Stimulated activated CD8-positive, alpha-beta memory T cell treated with anti-CD3 and anti-CD28 coated beads, Interleukin-15, amount 100 ng/mL, for 4 hours (primary cell): ENCODE measurements around the gene FGR.

Source experiments
- DNase-seq, 2 donors: peaks; one replicate each; pipeline ENCODE4 v3.0.0-alpha.2; 2020; ENCODE audit warnings: low read depth in 2 of 2

The FGR gene

DNA sequence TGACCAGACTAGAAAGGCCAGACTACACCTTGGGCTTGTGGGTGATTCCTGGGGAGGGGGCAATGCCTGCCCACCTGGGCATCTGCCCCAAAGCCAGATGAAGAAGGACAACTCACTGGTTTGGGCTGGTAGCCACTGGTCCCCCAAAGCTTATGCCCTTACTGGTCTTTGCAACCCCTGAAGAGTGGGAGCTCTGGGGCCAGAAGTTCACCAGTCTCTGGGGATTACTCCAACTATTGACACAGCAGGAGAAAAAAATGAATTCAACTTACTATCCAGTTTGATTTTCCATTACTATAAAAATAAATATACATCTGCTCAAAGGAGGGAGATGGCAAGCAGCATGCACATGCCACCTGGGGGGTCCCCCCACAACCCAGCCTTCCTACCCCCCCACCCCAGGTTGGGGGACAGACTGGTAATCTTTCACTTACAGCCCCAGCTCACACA is 33.6 kb downstream of the FGR start:
- no peak for DNase-seq

DNA sequence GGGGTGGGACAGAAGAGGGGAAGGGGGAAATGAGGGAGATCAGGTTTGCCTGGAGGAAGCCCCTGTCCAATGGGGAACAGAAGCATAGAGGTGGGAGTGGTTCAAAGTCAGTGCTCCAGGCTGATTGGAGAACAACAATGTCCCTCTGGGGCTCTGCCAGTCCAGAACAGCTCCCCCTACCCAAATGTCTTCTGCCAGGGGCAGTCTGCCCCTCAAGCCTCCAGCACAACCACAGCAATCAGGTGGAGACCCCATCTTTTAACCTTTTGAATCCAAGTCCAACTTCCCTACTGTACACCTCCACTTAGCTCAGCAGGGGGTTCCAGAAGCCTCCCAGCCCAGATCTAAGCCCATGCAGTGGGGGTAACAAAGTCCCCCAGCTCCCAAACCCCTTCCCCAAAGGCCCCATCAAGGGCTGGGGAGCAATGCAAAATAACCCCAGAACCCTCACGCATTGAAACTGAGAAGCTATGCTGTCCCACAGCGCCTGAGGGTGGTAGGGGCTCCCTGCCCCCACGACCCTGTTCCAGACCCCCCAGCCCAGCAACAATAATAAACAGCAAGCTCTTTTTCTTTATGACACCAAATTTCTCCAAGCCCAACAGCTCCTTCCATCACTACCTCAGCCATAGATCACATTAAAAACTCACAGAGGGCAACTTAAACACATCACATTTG is 34.3 kb downstream of the FGR start:
- DNase-seq, result no peak

DNA sequence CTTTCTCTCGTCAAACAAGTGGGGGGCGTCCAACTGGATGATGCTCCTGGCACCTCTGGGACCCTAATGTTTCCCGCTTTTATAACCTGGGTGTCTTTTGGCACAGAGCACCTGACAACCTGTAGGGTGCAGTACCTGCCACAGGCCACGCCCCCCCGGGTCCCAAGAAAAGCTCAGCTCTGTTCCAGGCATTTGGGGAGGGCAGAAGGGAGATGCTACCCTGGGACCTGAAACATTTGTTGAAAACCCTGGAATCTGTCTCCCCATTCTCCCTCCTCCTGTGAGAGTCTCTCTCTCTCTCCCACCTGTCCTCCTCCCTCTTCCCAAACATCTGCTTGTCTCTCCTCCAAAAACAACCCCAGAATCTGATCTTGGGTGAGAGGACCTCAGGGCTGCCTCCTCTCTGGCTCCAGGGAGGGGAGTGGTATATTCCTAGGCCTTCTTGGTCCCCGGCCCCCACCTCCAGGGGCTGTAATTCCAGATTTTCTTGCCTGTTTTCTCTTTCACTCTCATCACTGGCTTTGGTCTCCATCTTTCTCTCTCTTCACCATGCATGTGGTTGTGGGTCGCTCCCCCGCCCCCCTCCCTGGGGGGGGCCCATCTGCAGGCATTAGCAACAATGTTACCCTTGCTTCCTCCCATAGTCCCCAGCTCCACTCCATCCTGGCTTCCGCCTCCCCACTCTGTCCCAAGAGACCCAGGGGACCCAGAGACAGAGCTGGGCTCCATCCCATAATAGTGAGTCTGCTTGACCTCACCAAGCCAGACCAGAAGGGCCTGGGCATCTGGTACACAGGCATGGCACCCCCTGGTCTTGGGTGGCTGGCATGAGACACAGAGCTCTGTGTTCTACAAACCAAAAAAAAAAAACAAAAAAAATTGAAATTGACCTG is 35.1 kb downstream of the FGR start:
- no peak for DNase-seq

DNA sequence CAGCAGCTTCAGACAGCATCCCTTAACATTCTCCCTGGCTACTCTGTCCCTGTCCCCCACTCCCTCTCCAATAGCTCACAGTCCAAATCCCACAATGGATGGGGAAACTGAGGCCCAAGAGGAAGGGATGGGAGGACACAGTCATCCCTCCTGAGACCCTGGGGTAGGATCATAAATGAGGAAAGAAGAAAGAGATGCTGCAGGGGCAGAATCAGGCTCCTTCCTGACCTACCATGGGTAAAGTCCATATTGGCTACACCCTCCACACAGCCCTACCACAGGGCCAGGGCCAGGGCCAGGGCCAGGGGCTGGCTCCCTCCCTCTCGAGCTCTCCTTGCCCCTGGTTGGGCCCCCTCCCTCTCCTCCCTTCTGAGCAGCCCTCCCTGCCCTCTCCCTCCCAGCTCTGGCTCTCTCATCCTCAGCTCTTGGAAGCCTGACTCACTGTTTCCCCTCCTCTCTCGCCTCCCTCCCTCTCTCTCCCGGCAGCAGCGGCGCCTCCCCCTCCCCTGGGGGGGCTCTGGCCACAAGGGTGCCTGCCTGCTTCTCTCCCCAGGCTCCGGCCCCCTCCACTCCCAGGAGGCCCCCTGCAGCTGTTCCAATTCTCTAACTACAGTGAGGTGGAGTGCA is 36.0 kb downstream of the FGR start:
- DNase-seq, result peak; percentile 34 to 36

DNA sequence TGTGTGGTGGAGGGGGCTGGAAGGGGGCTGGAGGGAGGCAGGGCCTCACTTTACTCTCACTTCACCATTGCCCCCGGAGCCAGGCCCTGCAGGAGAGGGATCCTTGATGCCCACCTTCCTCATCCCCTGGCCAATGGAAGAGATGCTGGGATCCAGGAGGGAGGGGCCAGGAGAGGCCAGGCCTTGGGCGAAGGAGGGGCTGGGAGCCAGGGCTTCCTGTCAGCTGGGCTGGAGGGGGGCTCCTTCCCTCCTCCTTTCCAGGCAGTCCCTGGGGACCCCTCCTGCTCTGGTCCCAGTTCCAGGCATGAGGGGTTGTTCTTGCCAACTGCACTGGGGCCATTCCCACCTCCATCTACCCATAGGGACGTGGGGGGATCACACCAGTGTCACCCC is 36.7 kb downstream of the FGR start:
- no peak for DNase-seq

GRCh38 chr1:27597516-27598294 is 37.3 kb downstream of the FGR start:
- no peak for DNase-seq

DNA sequence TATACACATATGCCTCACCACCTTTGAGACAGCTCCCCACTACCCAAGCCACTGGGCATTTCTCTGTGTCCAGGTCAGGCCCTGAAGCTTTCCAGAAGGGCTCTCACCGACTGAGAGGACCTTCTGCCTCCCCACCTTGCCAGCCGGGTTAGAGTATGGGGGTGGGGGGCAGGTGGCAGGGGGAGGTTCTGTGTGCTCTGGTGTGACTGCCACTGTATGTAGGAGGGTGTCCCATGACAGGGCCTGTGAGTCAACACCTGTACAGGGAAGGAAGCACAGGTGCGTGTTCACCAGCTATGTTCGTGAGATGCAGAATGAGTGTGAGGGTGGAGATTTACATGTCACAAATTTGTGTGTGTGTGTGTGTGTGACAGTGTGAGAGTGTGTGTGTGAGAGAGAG is 38.0 kb downstream of the FGR start:
- DNase-seq, result no peak

GRCh38 chr1:27596261-27596660 is 38.7 kb downstream of the FGR start:
- DNase-seq, result no peak

DNA sequence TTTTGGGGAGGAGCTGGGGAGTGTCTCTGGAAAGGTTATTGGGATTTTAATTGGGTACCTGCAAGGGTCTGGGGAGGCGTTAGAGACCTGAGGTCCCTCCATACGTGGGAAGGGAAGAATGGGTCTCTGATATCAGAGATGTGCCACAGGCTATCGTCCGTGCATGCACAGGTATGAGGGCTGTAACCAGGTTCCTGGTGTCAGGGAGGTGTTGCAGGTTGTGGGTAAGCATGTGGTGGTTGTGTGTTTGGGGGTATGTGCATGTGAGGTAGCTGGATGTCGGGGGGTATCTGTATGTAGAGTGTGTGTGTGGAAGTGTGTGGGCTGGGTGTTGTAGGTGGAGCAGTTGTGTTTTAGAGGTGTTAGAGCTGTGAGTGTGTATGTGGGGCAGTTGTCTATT is 39.4 kb downstream of the FGR start:
- DNase-seq, result no peak

DNA sequence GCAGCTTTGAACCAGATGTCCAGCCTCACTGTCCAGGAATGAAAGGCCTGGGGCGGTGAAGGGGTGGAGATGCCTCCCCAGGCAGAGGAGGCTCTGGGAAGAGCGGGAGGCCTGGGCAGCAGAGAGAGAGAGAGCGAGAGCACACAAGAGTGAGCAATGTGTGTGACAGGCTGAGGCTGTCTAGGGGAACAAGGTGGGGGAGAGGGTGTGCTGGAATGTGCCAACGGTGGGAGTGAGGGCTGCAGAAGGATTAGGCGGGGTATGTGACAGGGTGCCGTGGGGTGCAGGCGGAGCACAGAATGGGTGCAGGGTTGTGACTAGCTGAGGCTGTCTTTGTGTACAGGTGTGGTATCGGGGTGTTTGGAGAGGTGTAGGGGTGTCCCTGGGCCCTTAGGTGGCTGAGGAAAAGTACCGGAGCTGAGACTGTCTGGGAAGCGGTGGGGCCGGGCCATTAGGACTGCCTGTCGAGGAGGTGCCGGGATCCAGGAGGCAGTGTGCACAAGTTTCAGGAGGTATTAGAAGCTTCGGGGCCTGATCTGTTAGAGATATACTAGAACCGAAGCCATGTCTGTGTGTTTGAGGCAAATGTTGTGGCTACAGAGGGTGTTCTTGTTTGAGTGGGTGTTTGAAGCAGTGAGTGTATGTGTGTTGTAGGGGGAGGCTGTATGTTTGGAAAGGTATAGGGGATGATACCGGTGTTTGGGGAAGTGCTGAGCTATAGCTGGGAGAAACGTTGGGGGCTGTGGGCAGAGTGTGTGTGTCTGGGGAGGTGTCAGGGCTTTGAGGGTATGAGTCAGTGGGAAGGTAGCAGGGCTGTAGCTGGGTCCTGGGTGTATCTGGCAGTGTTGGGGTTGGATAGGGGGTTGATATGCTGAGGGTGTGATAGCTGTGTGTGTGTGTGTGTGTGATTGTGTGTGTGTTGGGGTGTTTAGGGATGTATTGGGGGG is 40.1 kb downstream of the FGR start:
- DNase-seq, result no peak

GRCh38 chr1:27593678-27594563 is 41.1 kb downstream of the FGR start:
- no peak for DNase-seq

DNA sequence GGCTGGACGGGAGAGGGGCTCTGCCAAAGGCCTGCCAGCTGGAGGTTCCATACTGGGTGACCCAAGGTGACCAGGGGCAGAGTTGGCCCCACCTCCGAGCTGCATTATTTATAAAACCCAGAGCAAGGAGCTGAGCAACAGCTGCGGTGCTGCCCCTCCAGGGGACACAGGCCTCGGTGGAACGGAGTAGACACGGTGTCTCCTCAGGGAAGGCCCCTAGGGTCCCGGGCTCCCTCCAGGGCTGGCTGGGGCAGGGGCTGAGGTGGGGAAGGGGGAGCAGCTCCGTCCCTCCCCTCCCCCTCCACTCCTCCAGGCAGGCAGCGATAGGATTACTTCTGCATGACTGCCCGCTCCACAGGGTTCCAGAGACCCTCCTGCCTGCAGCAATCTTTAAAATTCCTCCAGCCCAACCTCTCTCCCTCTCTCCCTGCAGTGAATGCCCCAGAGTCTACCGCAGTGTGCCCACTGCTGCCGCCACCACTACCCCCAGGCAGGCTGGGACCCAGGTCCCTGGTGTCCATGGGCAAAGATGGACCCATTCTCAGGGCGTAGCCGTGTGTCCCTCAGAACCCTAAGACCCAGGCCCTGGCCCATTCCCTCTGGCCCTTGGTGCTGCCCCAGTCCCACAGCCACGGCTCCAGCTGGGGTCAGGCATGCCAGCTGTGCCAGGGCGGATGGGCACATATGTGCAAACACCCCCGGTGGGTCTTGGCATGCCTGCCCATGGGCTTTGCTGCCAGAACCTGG is 41.9 kb downstream of the FGR start:
- no peak for DNase-seq

- DNase-seq, result no peak
Observed at GRCh38 chr1:27592232-27592930, 42.6 kb downstream of the FGR start.

DNA sequence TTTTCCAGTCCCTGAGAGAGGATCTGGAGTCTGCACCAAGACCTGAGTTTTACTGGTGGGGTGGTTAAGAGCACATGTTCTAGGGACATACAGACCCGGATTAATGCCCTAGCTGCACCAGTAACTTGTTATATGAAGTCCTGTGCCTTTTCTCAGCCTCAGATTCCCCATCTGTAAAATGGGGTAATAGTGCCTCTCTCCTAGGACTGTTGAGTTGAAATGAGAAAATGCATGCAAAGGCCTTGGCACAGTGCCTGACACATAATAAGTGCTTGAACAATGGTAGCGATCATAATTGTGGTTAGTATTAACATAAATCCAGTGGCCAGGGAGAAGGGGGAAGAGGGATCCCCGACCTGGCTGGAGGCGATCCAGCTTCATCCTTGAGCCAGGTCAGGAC is 43.4 kb downstream of the FGR start:
- DNase-seq, result no peak

DNA sequence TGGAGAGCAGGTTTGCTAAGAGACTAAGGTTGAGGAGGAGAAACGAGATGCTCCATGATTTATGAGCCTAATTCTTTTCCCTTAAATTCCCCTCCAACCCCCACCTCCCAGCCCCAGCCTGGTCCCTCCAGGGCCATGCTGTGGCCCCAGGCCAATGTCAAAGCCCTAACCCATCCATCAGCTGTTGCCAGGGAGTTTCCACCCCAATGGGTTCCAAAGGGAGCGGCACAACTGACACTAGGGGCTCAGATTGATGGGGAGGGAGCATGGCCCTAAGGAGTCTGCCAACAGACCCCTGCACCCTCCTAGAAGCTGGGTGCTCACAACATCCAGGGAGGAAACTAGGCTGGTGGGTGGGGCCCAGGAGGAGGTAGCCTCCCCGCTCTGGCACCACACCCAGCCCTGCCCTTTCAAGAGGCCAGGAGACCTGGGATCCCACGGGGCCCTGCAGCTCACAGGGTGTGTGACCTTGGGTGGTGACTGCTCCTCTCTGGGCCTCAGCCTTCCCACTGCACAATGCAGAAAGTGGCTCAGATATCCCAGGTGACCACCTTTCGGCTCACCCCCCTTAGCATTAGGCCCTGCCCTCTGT is 44.0 kb downstream of the FGR start:
- no peak for DNase-seq

DNA sequence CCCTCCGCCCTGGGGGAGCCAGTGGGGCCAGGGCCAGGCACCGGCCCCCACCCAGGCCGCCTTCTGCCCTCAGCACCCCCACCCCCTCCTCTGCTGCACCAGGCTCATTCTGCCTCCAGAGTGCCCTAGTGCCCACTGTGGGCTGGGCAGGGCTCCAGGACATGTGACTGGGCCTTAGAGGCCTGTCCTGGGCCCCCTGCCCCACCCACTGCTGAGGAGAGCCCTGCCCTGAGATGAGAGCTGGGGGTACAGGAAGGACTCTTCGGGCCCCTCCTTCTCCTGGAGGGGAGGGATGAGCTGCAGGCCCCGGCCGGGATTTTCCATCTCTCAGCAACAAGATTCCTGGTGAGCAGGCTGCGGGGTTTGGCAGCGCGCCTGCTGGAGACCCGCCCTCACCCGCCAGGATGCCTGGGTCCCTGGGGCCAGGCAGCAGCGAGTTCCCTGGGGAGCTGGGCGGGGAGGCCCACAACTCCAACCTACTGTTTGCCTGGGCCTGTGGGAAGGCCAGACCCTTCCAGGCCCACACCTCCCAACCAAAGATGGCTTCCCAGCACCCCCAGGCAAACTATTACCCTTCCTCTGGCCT is 45.1 kb downstream of the FGR start:
- DNase-seq, result no peak

DNA sequence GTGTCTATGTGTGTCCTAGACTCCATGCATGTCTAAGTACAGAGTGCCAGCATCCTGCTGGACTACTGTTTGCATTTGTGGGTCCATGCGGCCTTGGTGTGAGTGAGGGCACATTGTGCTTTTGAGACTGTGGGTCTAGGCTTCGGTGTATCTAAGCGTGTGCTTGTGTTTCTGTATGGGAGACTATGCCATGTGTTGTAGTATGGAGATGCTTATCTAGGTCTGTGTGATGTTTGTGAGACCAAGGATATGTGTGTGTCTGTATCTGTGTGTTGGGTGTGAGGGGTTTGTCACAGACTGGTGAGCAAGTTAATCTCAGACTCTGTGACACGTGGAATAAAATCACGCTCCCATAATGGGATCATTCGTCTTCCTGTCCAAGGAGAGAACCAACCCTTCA is 45.5 kb downstream of the FGR start:
- no peak for DNase-seq
